Muscle of leg (tissue), 11 donors: ENCODE measurements around the gene RASGEF1B. TPM values are rescaled to one million over a fixed set of nuclear protein-coding genes. Genes with fewer than 3 reads are reported as not detected.
A peak's percentile ranks its signal among the peaks of the same experiment; 100 is the strongest.

Experiments
- DNase-seq: peaks from one replicate; pipeline ENCODE4 v3.0.0; 2013
- H3K27ac ChIP-seq: one replicate; pipeline ENCODE4 v1.5.1; 2013; ENCODE audit warnings: mild to moderate bottlenecking, low read length, control low read depth
- H3K27me3 ChIP-seq: one replicate; pipeline ENCODE4 v1.6.1; 2013; ENCODE audit warnings: low read length; ENCODE audit not compliant: control insufficient read depth, insufficient read depth
- H3K36me3 ChIP-seq: one replicate; pipeline ENCODE4 v1.6.1; 2013; ENCODE audit warnings: low read length; ENCODE audit not compliant: control insufficient read depth, insufficient read depth
- H3K4me1 ChIP-seq: one replicate; pipeline ENCODE4 v1.6.1; 2013; ENCODE audit warnings: low read length; ENCODE audit not compliant: control insufficient read depth, insufficient read depth
- H3K4me3 ChIP-seq: one replicate; pipeline ENCODE4 v1.5.1; 2013; ENCODE audit warnings: low read length, control low read depth
- H3K9me3 ChIP-seq: replicated peaks from 2 replicates; pipeline ENCODE4 v1.6.1; 2013; ENCODE audit warnings: low read depth, low read length; ENCODE audit not compliant: control insufficient read depth
- WGBS: methylation state at CpG from one replicate; pipeline ENCODE4 v1.1.5; 2013; ENCODE audit warnings: missing lambda C conversion rate; ENCODE audit not compliant: insufficient coverage; 5-methylcytosine and 5-hydroxymethylcytosine counted together
- polyA plus RNA-seq, 8 donors: library from polyadenylated mRNA; unstranded; fragments of 120-200 nt; gene quantifications; one replicate each; pipeline versions ENCODE4 v1.2.1 to v1.2.3, GENCODE V29; 2013; ENCODE audit warnings: inconsistent platforms in 1 of 8, low replicate concordance in 1 of 8; ENCODE audit not compliant: insufficient read length in 8 of 8, insufficient read depth in 1 of 8
- total RNA-seq: library from RNA; stranded (reverse); fragments of 120-200 nt; gene quantifications from one replicate; pipeline ENCODE4 v1.2.4, GENCODE V29; 2013

Gene RASGEF1B
- total and polyA plus RNA-seq, 9 donors: 2.8 to 6.0 (median 3.5) TPM

DNA sequence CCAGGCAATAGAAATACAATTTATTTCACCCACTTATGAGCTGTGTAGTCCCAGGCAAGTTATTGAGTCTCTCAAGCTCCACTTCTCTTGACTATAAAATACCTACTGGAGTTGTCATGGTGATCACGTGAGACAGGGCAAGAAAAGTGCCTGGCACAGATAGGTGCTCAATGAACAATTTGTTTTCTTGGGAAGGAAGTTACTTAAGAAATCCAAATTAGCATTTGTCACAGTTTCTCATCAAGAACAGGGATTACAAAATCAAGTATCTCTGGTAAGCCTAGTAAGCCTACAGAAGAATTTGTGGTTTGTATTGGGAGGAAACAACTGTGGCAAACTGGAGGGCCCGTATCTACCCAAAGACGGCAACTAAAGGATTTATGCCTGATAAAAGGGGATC, 37.5 kb upstream of the RASGEF1B start:
- Histone ChIP-seq H3K4me1 (peaks cover 2% of the 10 kb centered on the region), H3K27ac (no peak overlapping the region), H3K36me3 (no peaks in the 10 kb centered on the region), H3K4me3 (no peak overlapping the region), H3K27me3 (no peaks in the 10 kb centered on the region), H3K9me3 (no peaks in the 10 kb centered on the region)
- WGBS: no CpG with 5 or more reads among the region's 3 CpGs
- no peak for DNase-seq

DNA sequence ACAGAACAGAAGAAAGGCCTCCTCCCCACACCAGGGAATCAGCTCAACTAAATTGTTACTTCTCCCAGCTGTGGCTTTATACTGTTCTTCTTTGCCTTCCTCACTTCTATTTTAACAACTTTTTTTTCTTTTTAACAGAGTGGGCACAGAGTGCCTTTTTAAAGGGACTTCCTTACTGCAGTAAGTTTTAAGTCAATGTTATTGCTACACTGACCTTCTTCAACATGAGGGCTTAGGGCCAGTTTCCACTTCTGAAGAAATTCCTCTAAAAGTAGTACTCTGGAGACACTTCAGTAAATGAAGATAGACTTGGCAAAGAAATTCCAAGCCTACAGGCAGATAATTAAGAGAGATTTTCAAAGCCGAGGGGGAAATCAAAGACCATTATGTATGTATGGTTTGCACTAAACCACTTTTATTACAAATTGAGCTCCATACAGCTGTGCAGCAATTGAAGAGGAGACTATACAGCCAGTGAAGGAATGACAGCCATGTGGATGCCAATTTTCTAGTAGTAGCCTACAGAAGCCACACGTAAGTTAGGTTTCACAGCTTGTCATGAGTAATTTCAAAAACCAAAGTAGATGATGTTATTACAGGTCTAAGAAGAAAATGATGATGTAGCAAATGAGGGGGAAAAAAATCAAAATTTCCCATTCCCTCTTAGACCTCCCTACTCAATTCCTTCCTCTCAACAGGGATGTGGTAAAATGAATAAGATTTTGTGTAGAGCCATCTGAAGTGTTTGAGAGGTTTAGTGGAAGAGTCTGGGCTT, 36.9 kb upstream of the RASGEF1B start:
- WGBS: no CpG with 5 or more reads among the region's 2 CpGs
- Histone ChIP-seq H3K9me3 (no peaks in the 10 kb centered on the region), H3K4me1 (peaks cover 2% of the 10 kb centered on the region), H3K4me3 (no peak overlapping the region), H3K27ac (no peak overlapping the region), H3K27me3 (no peaks in the 10 kb centered on the region), H3K36me3 (no peaks in the 10 kb centered on the region)
- no peak for DNase-seq

DNA sequence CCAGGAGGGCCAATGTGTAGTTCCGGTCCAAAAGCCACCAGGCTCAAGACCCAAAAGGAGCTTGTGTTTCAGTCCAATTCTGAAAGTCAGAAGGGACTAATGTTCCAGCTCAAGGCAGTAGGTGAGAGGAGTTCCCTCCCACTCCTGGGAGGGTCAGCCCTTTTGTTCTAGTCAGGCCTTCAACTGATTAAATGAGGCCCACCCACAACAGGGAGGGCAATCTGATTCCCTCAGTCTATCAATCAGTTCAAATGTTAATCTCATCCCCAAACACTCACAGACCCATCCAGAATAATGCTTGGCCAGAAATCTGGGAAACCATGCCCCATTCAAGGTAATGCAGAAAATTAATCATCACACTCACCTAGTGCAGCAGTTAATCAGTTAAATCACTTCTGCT, 35.8 kb upstream of the RASGEF1B start:
- Histone ChIP-seq H3K9me3 (no peaks in the 10 kb centered on the region), H3K4me3 (no peak overlapping the region), H3K27ac (no peak overlapping the region), H3K4me1 (peaks cover 2% of the 10 kb centered on the region), H3K27me3 (no peaks in the 10 kb centered on the region), H3K36me3 (no peaks in the 10 kb centered on the region)
- WGBS: no CpG with 5 or more reads among the region's 1 CpG
- DNase-seq: no peak

DNA sequence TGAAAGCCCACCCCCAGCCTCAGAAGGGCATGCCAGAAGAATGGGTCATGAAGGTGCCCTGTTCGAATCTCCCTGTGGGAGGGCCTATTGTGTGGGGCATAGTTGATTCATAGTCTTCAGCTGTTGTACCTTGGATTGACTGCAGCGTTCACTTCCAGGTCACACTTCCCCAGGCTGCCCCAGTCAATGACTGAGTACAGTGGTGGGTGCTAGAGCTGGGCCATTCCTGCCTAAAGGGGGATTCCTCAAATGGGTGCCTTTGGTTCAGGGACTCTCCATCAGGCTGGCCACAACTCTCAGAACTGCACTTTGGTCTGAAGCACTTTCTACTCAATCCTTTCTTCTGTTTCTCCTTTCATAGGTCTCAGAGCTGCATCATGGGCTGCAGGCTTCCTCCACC, 35.0 kb upstream of the RASGEF1B start:
- DNase-seq: no peak
- no peaks in the 10 kb centered on the region for H3K9me3 ChIP-seq
- H3K36me3 ChIP-seq: no peaks in the 10 kb centered on the region
- no peak overlapping the region for H3K27ac ChIP-seq
- no peak overlapping the region for H3K4me3 ChIP-seq
- H3K4me1 ChIP-seq: peaks cover 2% of the 10 kb centered on the region
- WGBS: 100% methylated on average over 2 of the region's 2 CpGs
- no peaks in the 10 kb centered on the region for H3K27me3 ChIP-seq

DNA sequence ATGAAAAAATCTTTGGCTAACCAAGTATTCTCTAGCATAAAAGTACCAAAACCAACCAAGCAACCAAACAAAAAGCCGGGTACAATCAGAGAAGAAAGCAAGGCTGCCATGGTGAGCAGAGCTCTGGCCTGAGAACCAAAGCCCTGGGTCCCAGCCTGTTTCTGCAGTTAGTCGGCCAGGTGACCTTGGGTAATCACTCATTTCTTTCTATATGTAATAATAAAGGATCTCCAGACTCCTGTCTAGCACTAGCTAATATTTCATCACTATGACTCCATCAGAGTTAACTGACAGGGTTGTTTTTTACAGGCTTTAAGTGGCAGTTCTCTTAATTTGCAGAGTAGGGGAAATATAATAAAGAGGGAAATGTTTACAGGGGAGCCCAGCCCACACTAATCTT, 34.0 kb upstream of the RASGEF1B start:
- H3K36me3 ChIP-seq: no peaks in the 10 kb centered on the region
- 40% methylated on average over 1 of the region's 2 CpGs for WGBS
- H3K27ac ChIP-seq: peak overlapping the region; percentile 10
- no peaks in the 10 kb centered on the region for H3K27me3 ChIP-seq
- H3K4me3 ChIP-seq: no peak overlapping the region
- no peak for DNase-seq
- H3K4me1 ChIP-seq: peaks cover 2% of the 10 kb centered on the region
- H3K9me3 ChIP-seq: no peaks in the 10 kb centered on the region

DNA sequence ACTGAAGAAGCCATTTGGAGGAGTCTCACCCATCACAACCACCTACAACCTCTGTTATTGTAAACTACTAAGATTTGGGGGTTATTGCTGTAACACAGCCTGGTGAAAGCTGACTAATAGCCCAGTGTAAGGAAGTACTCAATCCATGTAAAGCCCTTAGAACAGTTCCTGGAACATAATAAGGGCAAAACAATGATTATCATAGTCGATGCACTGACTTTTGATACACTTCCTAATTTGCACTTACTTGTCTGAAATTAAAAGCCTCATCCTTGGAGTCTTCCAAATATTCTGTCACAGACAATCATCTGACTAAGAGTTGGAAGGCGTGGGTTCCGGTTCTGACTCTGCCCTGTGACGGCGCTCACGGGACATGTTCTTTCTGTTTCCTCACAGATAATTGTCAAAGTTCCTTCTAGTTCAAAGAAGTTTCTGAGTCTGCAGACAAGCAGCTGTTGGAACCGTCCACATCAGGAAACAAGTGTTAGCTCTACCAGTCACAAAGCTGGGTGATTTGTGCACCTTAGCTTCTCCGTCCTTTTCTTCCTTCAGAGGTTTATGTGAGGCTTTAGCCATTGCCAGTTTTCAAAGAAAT, 33.4 kb upstream of the RASGEF1B start:
- no peak overlapping the region for H3K4me3 ChIP-seq
- H3K36me3 ChIP-seq: no peaks in the 10 kb centered on the region
- peak; percentile 82 for DNase-seq
- H3K9me3 ChIP-seq: no peaks in the 10 kb centered on the region
- peaks cover 2% of the 10 kb centered on the region for H3K4me1 ChIP-seq
- no peaks in the 10 kb centered on the region for H3K27me3 ChIP-seq
- 48% methylated on average over 8 of the region's 8 CpGs for WGBS
- peak overlapping the region; percentile 60 for H3K27ac ChIP-seq

DNA sequence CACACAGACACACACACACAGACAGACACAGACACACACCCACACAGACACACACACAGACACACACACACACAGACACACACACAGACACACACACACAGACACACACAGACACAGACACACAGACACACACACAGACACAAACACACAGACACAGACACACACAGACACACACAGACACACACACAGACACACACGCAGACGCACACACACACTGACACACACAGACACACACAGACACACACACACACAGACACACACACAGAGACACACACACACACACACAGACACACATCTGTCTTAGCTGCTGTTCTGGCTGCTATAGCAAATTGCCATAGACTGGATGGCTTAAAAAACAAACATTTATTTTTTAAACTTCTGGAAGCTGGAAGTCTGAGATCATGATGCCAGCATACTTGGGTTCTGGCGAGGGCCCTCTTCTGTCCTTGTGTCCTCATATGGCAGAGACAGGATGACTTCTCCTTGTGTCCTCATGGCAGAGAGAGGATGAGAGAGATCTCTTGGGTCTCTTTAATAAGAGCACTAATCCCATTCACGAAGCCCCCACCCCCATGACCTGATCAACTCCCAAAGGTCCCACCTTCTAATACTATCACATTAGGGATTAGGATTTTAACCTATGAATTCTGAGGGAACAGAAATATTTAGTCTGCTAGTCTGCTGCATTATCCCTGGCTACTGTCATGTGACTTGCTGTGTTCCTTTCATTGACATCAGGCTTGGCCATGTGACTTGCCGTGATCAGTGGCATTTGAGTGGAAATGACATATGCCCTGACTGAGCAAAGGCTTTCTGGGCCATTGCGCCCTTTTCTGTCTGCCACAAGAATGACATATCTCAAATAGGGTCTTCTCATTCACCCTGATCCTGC, 32.7 kb upstream of the RASGEF1B start:
- no peaks in the 10 kb centered on the region for H3K9me3 ChIP-seq
- H3K27ac ChIP-seq: peak overlapping the region; percentile 60
- no peak for DNase-seq
- whole genome bisulfite sequencing: 60% methylated on average over 2 of the region's 6 CpGs
- H3K36me3 ChIP-seq: no peaks in the 10 kb centered on the region
- H3K4me3 ChIP-seq: no peak overlapping the region
- H3K27me3 ChIP-seq: no peaks in the 10 kb centered on the region
- H3K4me1 ChIP-seq: peaks cover 2% of the 10 kb centered on the region

DNA sequence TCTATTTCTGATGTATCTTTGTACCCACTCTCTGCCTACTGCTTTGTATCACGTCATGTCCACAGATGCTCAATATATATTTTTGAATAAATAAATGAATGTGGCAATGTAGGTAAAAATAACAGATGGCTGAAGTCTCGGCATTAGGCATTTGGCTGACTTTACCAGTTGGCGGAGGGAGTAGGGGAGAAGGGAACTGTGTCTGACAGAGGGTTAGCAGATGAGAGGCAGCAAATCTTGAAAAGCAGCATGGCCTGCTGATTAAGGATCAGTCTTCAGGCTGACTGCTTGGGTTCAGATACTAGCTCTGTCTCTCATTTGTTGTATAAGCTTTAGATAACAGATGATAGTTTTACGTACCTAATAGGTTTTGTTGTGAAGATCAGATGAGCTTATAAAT, 31.9 kb upstream of the RASGEF1B start:
- Histone ChIP-seq H3K4me1 (peaks cover 2% of the 10 kb centered on the region), H3K9me3 (no peaks in the 10 kb centered on the region), H3K4me3 (no peak overlapping the region), H3K27ac (no peak overlapping the region), H3K36me3 (no peaks in the 10 kb centered on the region), H3K27me3 (no peaks in the 10 kb centered on the region)
- no peak for DNase-seq
- WGBS: 65% methylated on average over 2 of the region's 4 CpGs

DNA sequence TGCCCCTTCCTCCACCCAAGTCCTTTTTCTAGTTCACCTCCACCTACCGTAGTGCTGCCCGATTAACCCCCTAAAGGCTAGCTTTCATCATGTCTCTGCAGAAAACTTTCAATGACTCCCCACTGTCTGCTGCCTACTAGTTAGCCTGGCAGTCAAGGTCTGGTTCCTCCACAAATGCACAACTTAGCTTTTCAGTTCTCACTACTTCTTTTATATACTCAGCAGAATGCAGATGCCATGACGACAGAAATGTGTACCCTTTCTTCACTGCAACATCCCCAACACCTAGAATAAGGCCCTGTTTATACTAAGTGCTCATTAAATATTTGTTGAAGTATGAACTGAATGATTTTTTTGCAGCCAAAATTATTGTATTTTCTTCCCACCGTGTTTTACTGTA, 30.9 kb upstream of the RASGEF1B start:
- 65% methylated on average over 2 of the region's 4 CpGs for WGBS
- H3K4me3 ChIP-seq: no peak overlapping the region
- DNase-seq: no peak
- no peaks in the 10 kb centered on the region for H3K27me3 ChIP-seq
- no peak overlapping the region for H3K27ac ChIP-seq
- H3K9me3 ChIP-seq: no peaks in the 10 kb centered on the region
- no peaks in the 10 kb centered on the region for H3K36me3 ChIP-seq
- peaks cover 2% of the 10 kb centered on the region for H3K4me1 ChIP-seq

DNA sequence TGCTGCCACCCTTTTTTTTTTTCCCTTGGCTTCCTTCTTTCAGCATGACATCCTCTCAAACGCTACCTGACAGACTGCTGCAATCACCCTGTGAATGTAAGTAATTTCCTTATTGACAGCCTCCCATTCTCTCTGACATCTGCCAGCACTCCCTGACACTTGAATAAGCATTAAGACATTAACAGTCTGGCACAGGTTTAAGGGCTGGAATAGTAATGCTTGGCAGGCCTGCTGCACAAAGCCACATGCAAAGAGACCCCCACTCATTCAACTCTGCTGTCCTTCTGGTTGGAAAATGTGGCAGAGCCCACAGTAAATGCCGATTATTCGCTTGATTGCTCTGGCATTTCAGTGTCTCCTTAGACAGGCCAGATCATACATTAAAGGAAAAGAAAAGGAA, 28.1 kb upstream of the RASGEF1B start:
- H3K27ac ChIP-seq: no peak overlapping the region
- H3K27me3 ChIP-seq: no peaks in the 10 kb centered on the region
- no peaks in the 10 kb centered on the region for H3K36me3 ChIP-seq
- DNase-seq: no peak
- WGBS: 21% methylated on average over 2 of the region's 3 CpGs
- no peaks in the 10 kb centered on the region for H3K9me3 ChIP-seq
- peaks cover 2% of the 10 kb centered on the region for H3K4me1 ChIP-seq
- H3K4me3 ChIP-seq: no peak overlapping the region
